ENCODE data around the gene CATSPER4.

GRCh38 chr1:26225033-26225831, 34.8 kb downstream of the CATSPER4 start:
- TF ChIP-seq REST (tag by site-specific recombination; IDR thresholded peaks at IDR 0.05), result no peak
- TF ChIP-seq ZNF501 (tag by site-specific recombination; IDR thresholded peaks at IDR 0.05), result no peak
- TF ChIP-seq CTCF (tag by site-specific recombination; IDR thresholded peaks at IDR 0.05), result no peak
- no peak for TF ChIP-seq ZNF274 (IDR thresholded peaks at IDR 0.05; ENCODE audit: low read length)
- TF ChIP-seq ZNF274 (tag by site-specific recombination; IDR thresholded peaks at IDR 0.05; ENCODE audit: borderline replicate concordance), result no peak
- no peak for TF ChIP-seq ZFP3 (tag by site-specific recombination; IDR thresholded peaks at IDR 0.05; ENCODE audit: low read depth)
- TF ChIP-seq ZBTB7A (tag by site-specific recombination; IDR thresholded peaks at IDR 0.05; ENCODE audit: low read depth), result no peak
- no peak for TF ChIP-seq ZNF23 (tag by site-specific recombination; IDR thresholded peaks at IDR 0.05; ENCODE audit: borderline replicate concordance)
- no peak for TF ChIP-seq ZNF2 (tag by site-specific recombination; IDR thresholded peaks at IDR 0.05)
- TF ChIP-seq ZNF677 (tag by site-specific recombination; IDR thresholded peaks at IDR 0.05), result no peak

Data from HEK293 (cell line).